PC-3 (cell line): ENCODE measurements around the gene IDE.
"Not testable (repeated sequence)": the region's sequence is repeated elsewhere in the genome, so short reads cannot be mapped to it uniquely, and the experiment has no call there.

Experiments
- EZH2 ChIP-seq: fragments of 300-600 bp; sonication (generic); IDR thresholded peaks from one replicate; pipeline ENCODE4 v1.6.1; 2017; ENCODE audit warnings: antibody characterized with exemption, mild to moderate bottlenecking, low read length; ENCODE audit not compliant: unreplicated experiment
- TF ChIP-seq, protein P1 (sequence below): fragments of 300-600 bp; sonication (generic); conservative IDR thresholded peaks from 2 replicates; pipeline ENCODE4 v1.5.1; 2017; ENCODE audit warnings: antibody characterized with exemption, low read depth, mild to moderate bottlenecking, low read length

DNA sequence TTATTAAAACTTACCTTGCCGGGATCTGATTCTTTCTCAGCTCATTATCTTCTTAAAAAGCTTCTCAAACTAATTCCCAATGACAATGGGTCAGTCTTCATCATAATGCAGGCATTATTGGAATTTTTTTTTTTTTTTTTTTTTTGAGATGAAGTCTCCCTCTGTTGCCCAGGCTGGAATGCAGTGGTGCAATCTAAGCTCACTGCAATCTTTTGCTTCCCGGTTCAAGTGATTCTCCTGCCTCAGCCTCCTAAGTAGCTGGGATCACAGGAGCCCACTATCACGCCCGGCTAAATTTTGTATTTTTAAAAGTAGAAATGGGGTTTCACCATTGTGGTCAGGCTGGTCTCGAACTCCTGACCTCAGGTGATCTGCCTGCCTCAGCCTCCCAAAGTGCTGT lies 137.8 kb downstream of the IDE start:
- TF ChIP-seq, protein P1, sequence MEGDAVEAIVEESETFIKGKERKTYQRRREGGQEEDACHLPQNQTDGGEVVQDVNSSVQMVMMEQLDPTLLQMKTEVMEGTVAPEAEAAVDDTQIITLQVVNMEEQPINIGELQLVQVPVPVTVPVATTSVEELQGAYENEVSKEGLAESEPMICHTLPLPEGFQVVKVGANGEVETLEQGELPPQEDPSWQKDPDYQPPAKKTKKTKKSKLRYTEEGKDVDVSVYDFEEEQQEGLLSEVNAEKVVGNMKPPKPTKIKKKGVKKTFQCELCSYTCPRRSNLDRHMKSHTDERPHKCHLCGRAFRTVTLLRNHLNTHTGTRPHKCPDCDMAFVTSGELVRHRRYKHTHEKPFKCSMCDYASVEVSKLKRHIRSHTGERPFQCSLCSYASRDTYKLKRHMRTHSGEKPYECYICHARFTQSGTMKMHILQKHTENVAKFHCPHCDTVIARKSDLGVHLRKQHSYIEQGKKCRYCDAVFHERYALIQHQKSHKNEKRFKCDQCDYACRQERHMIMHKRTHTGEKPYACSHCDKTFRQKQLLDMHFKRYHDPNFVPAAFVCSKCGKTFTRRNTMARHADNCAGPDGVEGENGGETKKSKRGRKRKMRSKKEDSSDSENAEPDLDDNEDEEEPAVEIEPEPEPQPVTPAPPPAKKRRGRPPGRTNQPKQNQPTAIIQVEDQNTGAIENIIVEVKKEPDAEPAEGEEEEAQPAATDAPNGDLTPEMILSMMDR: not testable (repeated sequence)
- TF ChIP-seq EZH2: not testable (repeated sequence)
